Osteoblast (primary cell): ENCODE data around the gene CHKA. TPM values are rescaled to one million over a fixed set of nuclear protein-coding genes. Genes with fewer than 3 reads are reported as not detected.

Source experiments
- DNase-seq: peaks from one replicate; pipeline ENCODE4 v3.0.0; 2011; ENCODE audit warnings: low spot score, mixed read lengths; ENCODE audit not compliant: insufficient read length; ENCODE audit errors: missing footprints
- H2AFZ ChIP-seq: 2 replicates; pipeline ENCODE4 v1.6.0; 2011; ENCODE audit warnings: mild to moderate bottlenecking, low read length
- H3K27ac ChIP-seq: 2 replicates; pipeline ENCODE4 v1.5.1; 2011; ENCODE audit warnings: mild to moderate bottlenecking, low read depth, low read length, moderate library complexity
- H3K27me3 ChIP-seq: 2 replicates; pipeline ENCODE4 v1.6.0; 2012; ENCODE audit warnings: mild to moderate bottlenecking, control low read depth, inconsistent platforms, low read length, moderate library complexity; ENCODE audit not compliant: insufficient read depth
- H3K36me3 ChIP-seq: 2 replicates; pipeline ENCODE4 v1.5.1; 2011; ENCODE audit warnings: mild to moderate bottlenecking, low read length, control low read depth, moderate library complexity; ENCODE audit not compliant: insufficient read depth
- H3K4me1 ChIP-seq: 2 replicates; pipeline ENCODE4 v1.5.1; 2011; ENCODE audit warnings: mild to moderate bottlenecking, low read length, control low read depth, moderate library complexity; ENCODE audit not compliant: insufficient read depth
- H3K4me2 ChIP-seq: 2 replicates; pipeline ENCODE4 v1.6.0; 2011; ENCODE audit warnings: mild to moderate bottlenecking, low read length; ENCODE audit not compliant: insufficient read depth
- H3K4me3 ChIP-seq: fragments of 200-600 bp; sonication (generic); 3 replicates; pipeline ENCODE4 v1.5.1; 2012; ENCODE audit warnings: mild to moderate bottlenecking, low read length, inconsistent platforms; ENCODE audit not compliant: insufficient read depth
- H3K79me2 ChIP-seq: 2 replicates; pipeline ENCODE4 v1.6.0; 2012; ENCODE audit warnings: mild to moderate bottlenecking, low read length, control low read depth, inconsistent platforms; ENCODE audit not compliant: insufficient read depth
- H3K9me3 ChIP-seq: 2 replicates; pipeline ENCODE4 v1.5.1; 2011; ENCODE audit warnings: low read depth, low read length, control low read depth
- H4K20me1 ChIP-seq: 2 replicates; pipeline ENCODE4 v1.6.0; 2012; ENCODE audit warnings: mild to moderate bottlenecking, low read length, control low read depth; ENCODE audit not compliant: insufficient read depth
- total RNA-seq: library from RNA; depleted of rRNA; stranded (reverse); fragments of >200 nt; gene quantifications from 2 replicates; pipeline ENCODE4 v1.2.3, GENCODE V29; 2012
- TF ChIP-seq, protein P1 (sequence below): IDR thresholded peaks from 2 replicates; pipeline ENCODE4 v1.5.1; 2011; ENCODE audit warnings: mild to moderate bottlenecking, low read depth, low read length, moderate library complexity; ENCODE audit errors: extremely low read depth

CHKA gene
- total RNA-seq, 1 donor, result 29.0 TPM

DNA sequence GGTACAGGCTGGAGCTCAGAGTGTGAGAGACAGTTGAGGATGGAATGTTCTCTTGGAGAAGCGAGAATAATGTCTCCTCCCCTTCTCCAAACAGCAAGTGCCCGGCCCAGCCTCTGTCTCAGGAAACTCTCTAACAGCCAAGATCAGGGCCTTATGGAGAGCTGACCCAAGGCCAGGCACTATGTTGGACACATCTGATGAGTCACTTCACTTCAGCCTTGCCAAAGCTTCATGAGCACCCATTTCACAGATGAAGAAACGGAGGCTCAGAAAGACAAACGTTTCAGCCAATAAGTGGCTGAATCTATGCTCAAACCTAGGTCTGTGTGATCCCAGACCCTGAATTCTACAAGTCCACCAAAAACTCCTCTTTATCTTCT, 22.1 kb upstream of the CHKA start:
- Histone ChIP-seq H2AFZ (no peak overlapping the region), H3K9me3 (no peaks in the 10 kb centered on the region), H3K4me1 (no peaks in the 10 kb centered on the region), H3K27ac (no peak overlapping the region), H4K20me1 (no peaks in the 10 kb centered on the region), H3K36me3 (no peaks in the 10 kb centered on the region), H3K4me3 (no peak overlapping the region), H3K79me2 (no peaks in the 10 kb centered on the region), H3K27me3 (no peaks in the 10 kb centered on the region), H3K4me2 (no peak overlapping the region)
- TF ChIP-seq, protein P1, sequence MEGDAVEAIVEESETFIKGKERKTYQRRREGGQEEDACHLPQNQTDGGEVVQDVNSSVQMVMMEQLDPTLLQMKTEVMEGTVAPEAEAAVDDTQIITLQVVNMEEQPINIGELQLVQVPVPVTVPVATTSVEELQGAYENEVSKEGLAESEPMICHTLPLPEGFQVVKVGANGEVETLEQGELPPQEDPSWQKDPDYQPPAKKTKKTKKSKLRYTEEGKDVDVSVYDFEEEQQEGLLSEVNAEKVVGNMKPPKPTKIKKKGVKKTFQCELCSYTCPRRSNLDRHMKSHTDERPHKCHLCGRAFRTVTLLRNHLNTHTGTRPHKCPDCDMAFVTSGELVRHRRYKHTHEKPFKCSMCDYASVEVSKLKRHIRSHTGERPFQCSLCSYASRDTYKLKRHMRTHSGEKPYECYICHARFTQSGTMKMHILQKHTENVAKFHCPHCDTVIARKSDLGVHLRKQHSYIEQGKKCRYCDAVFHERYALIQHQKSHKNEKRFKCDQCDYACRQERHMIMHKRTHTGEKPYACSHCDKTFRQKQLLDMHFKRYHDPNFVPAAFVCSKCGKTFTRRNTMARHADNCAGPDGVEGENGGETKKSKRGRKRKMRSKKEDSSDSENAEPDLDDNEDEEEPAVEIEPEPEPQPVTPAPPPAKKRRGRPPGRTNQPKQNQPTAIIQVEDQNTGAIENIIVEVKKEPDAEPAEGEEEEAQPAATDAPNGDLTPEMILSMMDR, result no peak
- no peak for DNase-seq

DNA sequence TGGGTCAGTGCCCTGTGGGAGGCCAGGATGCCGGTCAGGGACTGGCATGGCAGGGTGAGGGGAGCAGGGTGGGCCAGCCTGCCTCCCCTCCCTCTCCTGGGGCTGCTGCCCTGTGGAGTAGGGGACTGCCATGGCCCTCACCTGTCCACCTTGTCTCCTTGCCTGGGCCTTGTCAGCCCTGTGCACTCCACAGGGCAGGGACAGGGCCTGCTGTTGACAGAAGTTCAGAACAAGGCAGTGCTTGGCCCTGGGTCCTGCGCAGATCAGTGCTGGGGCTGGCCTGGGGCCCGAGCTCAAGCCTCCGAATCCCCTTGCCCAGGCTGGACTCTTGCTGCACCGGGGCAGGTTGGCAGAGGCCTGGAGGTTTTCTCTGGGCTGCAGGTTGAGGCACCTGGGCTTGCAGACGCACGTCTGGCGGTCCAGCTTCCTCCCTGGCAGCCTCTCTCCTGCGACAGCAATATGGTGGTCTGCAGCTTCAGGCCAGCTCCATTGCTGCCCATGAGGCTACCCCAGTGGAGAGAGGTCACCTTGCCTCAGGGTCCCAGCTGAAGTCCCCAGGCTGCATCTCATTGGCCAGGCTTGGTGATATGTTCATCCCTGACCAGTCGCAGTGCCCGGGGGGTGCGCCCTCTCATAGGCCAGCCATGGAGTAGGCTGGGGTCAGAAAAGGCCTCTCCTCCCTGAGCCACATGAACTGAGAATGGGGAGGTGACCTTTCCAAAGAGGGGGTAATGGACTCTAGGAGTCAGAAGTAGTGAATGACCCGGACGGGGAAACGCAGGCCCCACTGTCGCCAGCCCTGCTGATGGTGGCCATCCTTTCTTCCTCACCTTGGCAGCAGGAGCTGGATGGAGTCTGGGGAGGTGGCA, 21.5 kb upstream of the CHKA start:
- no peaks in the 10 kb centered on the region for H3K36me3 ChIP-seq
- TF ChIP-seq, protein P1, result no peak
- H3K79me2 ChIP-seq, result no peaks in the 10 kb centered on the region
- H4K20me1 ChIP-seq, result no peaks in the 10 kb centered on the region
- no peak for DNase-seq
- no peak overlapping the region for H3K4me3 ChIP-seq
- H3K4me2 ChIP-seq, result no peak overlapping the region
- no peak overlapping the region for H3K27ac ChIP-seq
- peak overlapping the region; percentile 22 for H2AFZ ChIP-seq
- no peaks in the 10 kb centered on the region for H3K4me1 ChIP-seq
- no peaks in the 10 kb centered on the region for H3K9me3 ChIP-seq
- H3K27me3 ChIP-seq, result no peaks in the 10 kb centered on the region

DNA sequence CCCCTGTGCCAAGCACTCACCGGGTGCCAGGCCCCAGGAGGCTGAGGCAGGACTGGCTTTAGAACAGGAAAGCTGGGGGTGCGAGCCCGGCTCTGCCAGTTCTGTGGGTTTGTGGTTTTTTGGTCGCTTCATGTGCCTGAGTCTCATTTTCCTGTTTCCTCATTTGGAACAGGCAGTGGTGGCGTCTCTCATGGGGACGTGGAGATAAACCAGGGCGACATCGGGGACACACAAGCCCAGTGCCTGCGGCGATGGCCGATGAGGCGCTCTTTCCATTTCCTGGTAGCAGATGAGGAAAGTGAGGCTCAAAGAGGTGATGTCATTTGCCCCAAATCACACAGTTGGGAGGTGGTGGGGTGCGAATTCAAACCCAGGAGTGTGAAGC, 20.8 kb upstream of the CHKA start:
- Histone ChIP-seq H2AFZ (peak overlapping the region; percentile 65), H4K20me1 (no peaks in the 10 kb centered on the region), H3K4me3 (no peak overlapping the region), H3K27me3 (no peaks in the 10 kb centered on the region), H3K4me1 (no peaks in the 10 kb centered on the region), H3K9me3 (no peaks in the 10 kb centered on the region), H3K79me2 (no peaks in the 10 kb centered on the region), H3K27ac (no peak overlapping the region), H3K4me2 (no peak overlapping the region), H3K36me3 (no peaks in the 10 kb centered on the region)
- DNase-seq, result no peak
- TF ChIP-seq, protein P1, result no peak

DNA sequence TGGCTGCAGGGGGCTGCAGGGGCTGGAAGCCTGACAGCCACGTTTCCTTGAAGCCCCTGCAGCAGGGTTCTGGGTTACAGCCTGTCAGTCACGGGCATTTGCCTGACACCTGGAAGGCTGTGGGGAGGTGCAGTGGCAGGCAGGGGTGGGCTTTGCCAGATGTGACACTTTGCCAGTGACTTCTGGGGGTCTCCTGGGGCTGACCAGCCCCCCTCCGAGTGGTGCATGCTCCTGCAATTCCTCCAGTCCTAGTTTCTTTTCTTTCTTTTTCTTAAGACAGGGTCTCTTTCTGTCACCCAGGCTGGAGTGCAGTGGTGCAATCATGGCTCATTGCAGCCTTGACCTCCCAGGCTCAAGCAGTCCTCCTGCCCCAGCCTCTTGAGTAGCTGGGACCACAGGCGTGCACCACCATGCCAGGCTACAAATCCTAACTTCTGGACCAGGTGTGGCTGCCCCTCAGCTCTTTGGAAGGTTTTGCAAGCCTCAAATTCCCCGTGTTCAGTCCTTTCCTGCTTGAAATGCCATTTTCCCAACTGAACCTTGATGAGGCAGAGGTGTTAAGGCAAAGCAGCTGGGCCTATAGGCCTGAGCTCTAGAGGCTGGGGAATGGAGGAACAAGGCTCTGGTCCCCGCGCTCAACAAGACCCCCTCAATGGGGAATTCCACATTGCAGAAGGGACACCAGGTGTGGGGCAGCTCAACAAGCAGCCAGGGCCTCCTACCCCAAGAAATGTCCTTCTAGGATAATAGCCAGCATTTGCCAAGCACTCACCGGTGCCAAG, 20.2 kb upstream of the CHKA start:
- H3K27me3 ChIP-seq, result no peaks in the 10 kb centered on the region
- DNase-seq, result no peak
- H4K20me1 ChIP-seq, result no peaks in the 10 kb centered on the region
- H3K4me3 ChIP-seq, result no peak overlapping the region
- no peaks in the 10 kb centered on the region for H3K36me3 ChIP-seq
- no peak overlapping the region for H3K27ac ChIP-seq
- no peak overlapping the region for H2AFZ ChIP-seq
- TF ChIP-seq, protein P1, result no peak
- no peak overlapping the region for H3K4me2 ChIP-seq
- H3K4me1 ChIP-seq, result no peaks in the 10 kb centered on the region
- no peaks in the 10 kb centered on the region for H3K9me3 ChIP-seq
- no peaks in the 10 kb centered on the region for H3K79me2 ChIP-seq
